Measurements from ENCODE around the gene CRB2. TPM values are rescaled to one million over a fixed set of nuclear protein-coding genes. Genes with fewer than 3 reads are reported as not detected.

CRB2 gene
- total RNA-seq, 1 experiment from 2014 or later = 3.6 TPM

- Histone ChIP-seq H3K27me3 (ENCODE audit: insufficient read depth, low read length) (no peaks in the 10 kb centered on the region), H3K4ac (ENCODE audit: low read depth, low read length) (no peak overlapping the region), H4K5ac (ENCODE audit: insufficient read length, low read depth, low read length) (no peak overlapping the region), H2AK5ac (ENCODE audit: insufficient read length, low read length) (no peak overlapping the region), H3K27ac (ENCODE audit: insufficient read length, low read depth, low read length) (no peak overlapping the region), H2AFZ (ENCODE audit: low read length) (no peak overlapping the region), H2BK5ac (ENCODE audit: insufficient read length, low read length) (no peak overlapping the region), H3K56ac (ENCODE audit: insufficient read length, low read depth, low read length) (no peak overlapping the region), H3K23ac (ENCODE audit: insufficient read length, low read depth, low read length) (no peak overlapping the region), H4K91ac (ENCODE audit: insufficient read length, low read depth, low read length) (no peak overlapping the region), H3K14ac (ENCODE audit: insufficient read depth, low read length) (peak overlapping the region; percentile 36; the same call in 1 of the 2 replicates), H4K8ac (replicated peaks; ENCODE audit: insufficient read length, low read depth, low read length) (no peak overlapping the region), H2BK20ac (ENCODE audit: low read depth, low read length, poor library complexity, severe bottlenecking) (no peak overlapping the region), H3K18ac (ENCODE audit: insufficient read length, low read depth, low read length) (no peak overlapping the region), H3K9me3 (ENCODE audit: control insufficient read depth, low read depth, low read length) (no peaks in the 10 kb centered on the region), H3T11ph (ENCODE audit: low read length) (no peak overlapping the region), H3K9ac (ENCODE audit: extremely low read depth, insufficient read length, low read length) (no peak overlapping the region), H3K23me2 (ENCODE audit: insufficient read length, low read depth, low read length, poor library complexity, severe bottlenecking) (no peaks in the 10 kb centered on the region), H3K4me2 (ENCODE audit: insufficient read depth, insufficient read length, low read length) (no peak overlapping the region), H3K79me2 (ENCODE audit: insufficient read depth, low read length) (no peaks in the 10 kb centered on the region), H2BK120ac (ENCODE audit: low read depth, low read length, poor library complexity, severe bottlenecking) (no peak overlapping the region), H4K20me1 (ENCODE audit: control insufficient read depth, insufficient read depth, insufficient read length) (no peaks in the 10 kb centered on the region), H2BK12ac (ENCODE audit: insufficient read length, low read depth, low read length) (no peak overlapping the region), H3K4me1 (ENCODE audit: insufficient read depth, low read length) (no peaks in the 10 kb centered on the region), H2BK15ac (ENCODE audit: low read depth, low read length) (no peak overlapping the region), H3K79me1 (ENCODE audit: insufficient read depth, low read depth, low read length, poor library complexity, severe bottlenecking) (no peaks in the 10 kb centered on the region)
- no peak for TF ChIP-seq CTCF (conservative IDR thresholded peaks at IDR 0.05)
- peaks cover 6 to 18% of the 10 kb centered on the region in 2 experiments; a peak in 3 of 4 replicates for H3K4me1 Mint-ChIP-seq
- H3K4me3 Mint-ChIP-seq = peak overlapping the region in 1 of 2 experiments; percentile 2; a peak in 1 of 5 replicates
- peaks cover 0 to 2% (median 0%) of the 10 kb centered on the region in 3 experiments; a peak in 1 of 7 replicates for H3K36me3 Mint-ChIP-seq (ENCODE audit: insufficient read depth in 1 of 3, low read depth in 3 of 3)
- no CpG with 5 or more reads among the region's 24 CpGs for WGBS (ENCODE audit: extremely low coverage, insufficient read length, low lambda C conversion rate)
- H3K27ac Mint-ChIP-seq = peak overlapping the region in 2 of 3 experiments; percentile 34 to 79; a peak in 4 of 7 replicates
- H3K27me3 Mint-ChIP-seq (ENCODE audit: low read depth) = peaks cover 10% of the 10 kb centered on the region
- H3K9me3 Mint-ChIP-seq = peaks cover 2 to 8% of the 10 kb centered on the region in 2 experiments; a peak in 3 of 5 replicates
- DNase-seq = no peak
These were observed 39.9 kb downstream of the CRB2 start for GRCh38 chr9:123395689-123396511.

All from H9 (cell line).